GM20000 (cell line): ENCODE results near the gene CDCA7.

Source experiments
- DNase-seq: peaks from one replicate; pipeline ENCODE4 v3.0.0; 2012; ENCODE audit warnings: low spot score
- CTCF ChIP-seq: IDR thresholded peaks from 2 replicates; pipeline ENCODE4 v1.5.1; 2012; ENCODE audit warnings: mild to moderate bottlenecking, control low read depth; ENCODE audit errors: extremely low read depth, missing control alignments

Gene CDCA7

DNA sequence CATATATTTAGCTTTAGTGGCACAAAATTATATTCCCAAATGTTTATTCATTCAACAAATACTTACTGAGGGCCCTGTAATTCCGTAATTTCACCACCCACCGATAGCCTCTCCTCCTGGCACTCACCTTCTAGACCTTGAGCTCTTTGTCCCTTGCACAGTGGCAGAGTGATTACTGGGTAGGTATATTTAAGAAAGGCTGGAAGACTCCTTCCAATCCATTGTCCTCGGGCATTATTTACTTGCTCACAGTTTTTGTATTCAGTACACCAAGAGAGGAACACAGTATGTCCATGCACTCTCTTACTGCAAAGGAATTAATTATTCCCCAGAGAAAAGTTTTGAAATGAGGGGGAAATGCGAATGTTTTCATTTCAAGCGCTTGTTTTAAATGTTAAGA, 1.1 kb upstream of the CDCA7 start:
- no peak for TF ChIP-seq CTCF
- DNase-seq, result no peak

GRCh38 chr2:173354073-173354581, 545 bp upstream of the CDCA7 start:
- no peak for TF ChIP-seq CTCF
- DNase-seq, result peak; percentile 49

DNA sequence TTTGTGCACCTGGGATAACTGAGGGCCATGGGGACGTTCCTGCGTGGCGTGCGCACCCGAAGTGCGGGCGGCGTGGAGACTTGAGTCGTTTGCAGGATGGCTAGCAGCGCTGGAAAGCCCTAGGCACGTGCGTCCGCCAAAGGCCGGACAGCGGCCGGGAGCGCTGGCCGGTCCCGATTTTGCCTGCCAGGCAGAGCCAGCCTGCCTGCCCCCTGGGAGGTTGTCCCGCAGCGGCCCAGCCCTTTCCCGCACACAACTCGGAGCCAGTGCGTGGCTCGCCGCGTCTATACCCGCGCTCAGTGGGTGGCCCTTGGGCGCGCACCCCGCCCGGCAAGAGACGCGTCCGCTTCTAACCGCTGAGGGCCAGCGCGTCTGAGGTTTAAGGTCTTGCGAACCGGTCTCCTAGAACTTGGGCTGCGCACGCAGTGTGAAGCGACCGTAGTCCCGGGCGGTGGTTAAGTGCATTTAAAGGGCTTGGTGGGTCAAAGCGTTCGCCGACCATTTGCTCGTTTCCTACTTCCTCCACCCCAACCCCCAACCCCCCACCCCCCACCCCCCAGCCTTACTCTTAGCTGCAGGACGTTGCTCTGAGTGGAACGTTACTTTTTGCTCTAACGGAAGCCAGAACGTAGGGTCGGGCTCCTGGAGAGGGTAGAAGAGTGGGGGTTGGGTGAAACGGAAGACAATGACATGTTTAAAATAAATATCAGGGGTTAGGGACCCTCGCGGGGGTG, 627 bp downstream of the CDCA7 start:
- TF ChIP-seq CTCF, result no peak
- peak; percentile 65 for DNase-seq

DNA sequence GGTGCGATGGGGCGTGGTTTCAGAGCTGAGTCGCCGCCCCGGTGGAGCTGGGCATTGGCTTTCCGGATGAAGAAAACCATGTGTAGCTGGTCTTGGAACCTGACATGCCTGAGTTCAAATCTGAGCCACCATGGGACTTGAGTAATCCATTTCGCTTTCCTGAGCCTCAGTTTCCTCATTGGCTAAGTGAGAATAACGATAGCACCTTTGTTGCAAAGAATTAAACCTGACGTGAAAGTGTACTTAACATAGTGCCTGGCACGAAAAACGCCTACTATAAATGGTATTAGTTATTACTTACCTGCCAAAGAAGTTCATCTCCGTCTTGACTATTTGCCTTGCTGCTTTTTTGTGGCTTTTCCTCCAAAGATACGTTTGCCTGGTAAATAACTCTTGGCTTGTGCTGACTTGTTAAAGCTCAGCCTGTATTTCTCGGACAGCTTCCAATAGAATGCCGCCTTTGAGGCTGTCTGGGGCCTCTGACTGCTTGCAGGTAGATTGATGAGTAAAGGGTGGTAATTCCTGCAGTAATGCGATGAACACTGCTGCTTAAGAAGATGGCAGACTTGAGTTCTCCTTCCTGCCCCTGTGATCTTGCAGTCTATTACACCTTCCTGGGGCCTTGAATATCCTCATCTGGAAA, 1.3 kb downstream of the CDCA7 start:
- peak; percentile 39 for DNase-seq

DNA sequence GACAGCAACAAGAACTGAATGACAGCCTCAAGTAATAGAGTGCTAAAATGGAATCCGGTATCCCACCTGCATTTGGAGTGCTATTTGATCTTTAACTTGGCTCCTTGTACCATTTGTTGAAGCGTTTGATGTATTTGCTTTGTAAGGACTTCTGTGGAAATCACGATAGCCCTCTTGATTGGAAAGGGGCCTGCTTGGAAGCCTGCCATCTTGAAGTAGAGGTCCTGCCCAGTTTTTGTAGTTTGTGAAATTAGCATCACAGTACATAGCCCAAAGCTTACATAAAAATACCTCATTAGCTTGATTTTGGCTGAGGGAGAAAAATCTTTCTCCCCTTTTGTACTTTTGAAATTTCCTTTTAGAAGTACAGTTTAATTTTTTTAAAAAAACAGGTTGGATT, 2.7 kb downstream of the CDCA7 start:
- no peak for TF ChIP-seq CTCF
- DNase-seq, result no peak

More for the DNA sequence above, 1.3 kb downstream of the CDCA7 start:
- no peak for TF ChIP-seq CTCF

DNA sequence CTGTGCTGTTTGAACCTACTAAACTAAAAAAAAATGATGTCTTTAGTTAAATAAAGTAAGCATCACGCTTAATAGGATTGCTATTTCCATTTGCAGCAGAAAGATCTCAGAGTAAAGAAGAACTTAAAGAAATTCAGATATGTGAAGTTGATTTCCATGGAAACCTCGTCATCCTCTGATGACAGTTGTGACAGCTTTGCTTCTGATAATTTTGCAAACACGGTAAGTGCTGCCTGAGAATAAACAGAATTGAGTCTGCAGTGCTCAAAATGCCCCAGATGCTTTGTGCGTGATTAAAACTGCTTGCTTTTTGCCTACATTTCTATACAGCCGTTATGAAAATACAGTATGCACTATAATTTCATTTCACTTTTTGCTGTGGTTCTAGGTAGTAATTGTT, 3.9 kb downstream of the CDCA7 start:
- TF ChIP-seq CTCF, result no peak
- no peak for DNase-seq

- no peak for TF ChIP-seq CTCF
- peak; percentile 64 for DNase-seq
These were observed 4.6 kb downstream of the CDCA7 start for GRCh38 chr2:173359231-173359630.
